Measurements from ENCODE around the gene CBX2.

Gene CBX2

DNA sequence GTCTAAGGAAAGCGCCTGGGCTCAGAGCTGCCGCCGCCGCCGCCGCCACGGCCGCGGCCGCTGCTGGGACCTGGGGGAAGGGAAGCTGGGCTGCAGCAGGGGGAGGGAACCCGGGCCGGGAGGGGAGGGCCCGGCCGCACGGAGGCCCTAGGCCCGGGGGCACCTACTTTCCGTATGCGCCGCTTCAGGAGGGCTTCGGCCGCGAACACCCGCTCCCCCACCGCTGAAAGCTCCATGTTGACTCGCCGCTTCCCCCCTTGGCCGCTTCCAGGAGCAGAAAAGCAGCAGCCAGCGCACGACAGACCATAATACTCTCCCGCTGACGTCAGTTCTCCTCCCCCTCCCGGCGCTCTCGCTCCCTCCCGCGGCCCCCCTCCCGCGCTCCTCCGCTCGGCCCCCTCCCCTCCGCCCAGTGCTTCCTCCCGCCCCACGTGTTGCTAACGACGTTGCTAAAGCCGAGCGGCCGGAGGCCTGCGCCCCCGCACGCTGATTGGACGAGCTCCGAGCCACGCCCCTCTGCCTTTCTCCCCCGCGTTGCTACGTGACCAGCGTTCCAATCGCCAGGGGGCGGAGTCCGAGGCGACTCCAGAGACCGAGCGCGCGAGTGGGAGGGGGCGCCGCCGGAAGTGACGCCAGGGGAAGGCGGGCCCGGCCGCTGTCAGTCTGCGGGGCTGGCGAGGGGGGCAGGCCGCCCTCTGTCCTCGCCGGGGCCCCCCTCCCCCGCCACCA is 19.0 kb downstream of the CBX2 start, which contains the start of gene CBX8:
Gene CBX8 (minus strand): TSS at position 315 of the 729 bp plus-strand sequence. CDS start 79 bp downstream, at position 236.
- H3K27ac ChIP-seq (ENCODE audit: low read length), result peak within 1 kb of the TSS; percentile 64
- H3K4me1 ChIP-seq (ENCODE audit: control insufficient read depth, insufficient read depth, low read length), result peaks cover 45% of the 10 kb centered on the region
- H3K36me3 ChIP-seq (ENCODE audit: control insufficient read depth in 2 of 2, insufficient read depth in 2 of 2, low read length in 2 of 2), result peaks cover 0 to 3% of the 10 kb centered on the region in 2 donors
- peak within 1 kb of the TSS; percentile 58 to 78 for H3K4me3 ChIP-seq (ENCODE audit: low read length in 2 of 2)
- H3K9ac ChIP-seq (ENCODE audit: low read length in 2 of 2), result peak within 1 kb of the TSS; percentile 35 to 76
- peaks cover 51 to 55% of the 10 kb centered on the region in 2 donors for H3K27me3 ChIP-seq (ENCODE audit: control insufficient read depth in 1 of 2, insufficient read depth in 2 of 2, low read length in 2 of 2)
- no peaks in the 10 kb centered on the region for H3K9me3 ChIP-seq (ENCODE audit: control insufficient read depth in 2 of 2, low read length in 2 of 2)

DNA sequence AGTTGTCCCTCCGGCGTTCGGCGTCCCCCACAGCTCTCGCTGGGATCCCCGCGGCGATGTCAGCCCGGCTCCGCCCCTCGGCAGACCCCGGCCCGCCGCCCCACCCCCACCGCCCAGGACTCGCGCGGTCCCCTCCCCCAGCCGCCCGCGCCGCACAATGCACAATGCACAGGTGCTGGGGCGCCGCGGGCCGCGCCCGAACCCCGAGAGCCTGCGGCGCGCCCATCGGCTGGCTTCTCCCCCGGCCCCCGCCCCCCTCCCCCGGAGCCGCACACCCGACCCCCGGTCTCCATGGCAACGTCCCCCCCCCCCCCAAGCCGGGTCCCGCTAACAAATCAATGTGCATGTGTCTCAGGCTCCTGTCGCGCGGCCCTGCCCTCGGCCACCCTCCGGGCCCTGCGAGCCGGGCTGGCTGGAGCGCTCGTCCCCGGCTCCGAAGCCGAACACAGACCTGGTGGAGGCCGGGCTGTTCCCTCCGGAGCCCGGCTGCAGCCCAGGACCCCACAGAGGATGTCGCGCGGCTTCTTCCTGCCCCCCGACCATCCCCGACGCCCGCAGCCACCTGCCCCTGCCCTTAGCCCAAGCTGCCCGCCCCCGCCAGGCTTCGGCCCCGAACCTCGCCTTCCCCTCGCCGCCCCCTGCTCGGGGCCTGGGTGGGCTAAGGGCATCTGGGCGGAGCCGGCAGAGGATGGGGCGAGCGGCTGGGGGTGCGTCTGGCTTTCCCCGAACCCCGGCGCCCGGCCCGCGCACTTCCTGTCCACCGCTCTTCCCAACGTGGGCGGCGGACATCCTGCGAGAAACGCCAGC is 19.7 kb downstream of the CBX2 start:
- Histone ChIP-seq H3K4me1 (ENCODE audit: control insufficient read depth, insufficient read depth, low read length) (peaks cover 47% of the 10 kb centered on the region), H3K9ac (ENCODE audit: low read length in 2 of 2) (no peak overlapping the region), H3K9me3 (ENCODE audit: control insufficient read depth in 2 of 2, low read length in 2 of 2) (no peaks in the 10 kb centered on the region), H3K27me3 (ENCODE audit: control insufficient read depth in 1 of 2, insufficient read depth in 2 of 2, low read length in 2 of 2) (peaks cover 53 to 57% of the 10 kb centered on the region in 2 donors), H3K36me3 (ENCODE audit: control insufficient read depth in 2 of 2, insufficient read depth in 2 of 2, low read length in 2 of 2) (peaks cover 0 to 3% of the 10 kb centered on the region in 2 donors), H3K27ac (ENCODE audit: low read length) (no peak overlapping the region), H3K4me3 (ENCODE audit: low read length in 2 of 2) (peak overlapping the region; percentile 43 to 59)

DNA sequence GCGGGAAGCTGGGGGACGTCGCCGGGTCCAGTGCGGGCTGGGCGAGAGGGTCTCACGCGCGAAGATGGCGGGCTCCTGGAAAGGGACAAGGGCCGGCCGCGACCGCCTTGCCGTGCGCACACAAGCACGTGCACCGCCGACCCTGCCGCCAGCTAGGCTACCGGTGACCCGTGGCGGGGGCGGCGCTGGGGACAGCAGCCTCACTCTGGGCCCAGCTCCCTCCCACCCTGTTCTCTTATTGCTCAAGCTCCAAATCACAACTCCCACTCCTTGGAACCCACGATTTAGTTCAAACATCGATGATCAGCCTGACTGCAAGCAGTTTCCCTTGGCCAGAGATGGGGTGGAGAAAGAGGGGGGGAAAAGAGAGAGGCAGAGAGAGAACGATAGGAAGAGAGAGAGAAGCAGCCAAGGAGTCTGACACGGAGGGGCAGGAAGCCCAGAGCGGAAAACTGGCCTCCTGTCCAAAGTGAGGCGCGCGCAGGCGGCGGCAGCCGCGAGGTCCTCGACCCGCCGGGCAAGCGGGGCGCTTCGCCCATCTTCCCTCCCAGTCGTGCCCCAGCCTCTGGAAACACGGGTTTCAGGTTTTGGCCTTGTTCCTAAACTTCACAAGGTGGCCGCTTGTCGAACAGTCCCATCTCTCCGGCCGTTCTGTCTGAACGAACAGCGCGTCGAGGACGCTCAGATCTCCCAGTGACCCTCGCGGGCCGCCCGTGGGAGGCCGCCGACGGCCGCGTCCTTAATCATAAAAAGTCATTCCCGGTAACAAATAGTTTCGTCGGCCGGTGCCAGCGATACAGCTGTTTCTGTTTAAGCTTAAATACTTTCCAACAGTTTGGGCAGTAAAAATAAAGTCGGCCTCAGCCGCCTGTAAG is 20.6 kb downstream of the CBX2 start:
- no peaks in the 10 kb centered on the region for H3K9me3 ChIP-seq (ENCODE audit: control insufficient read depth in 2 of 2, low read length in 2 of 2)
- no peak overlapping the region for H3K27ac ChIP-seq (ENCODE audit: low read length)
- peaks cover 57 to 59% of the 10 kb centered on the region in 2 donors for H3K27me3 ChIP-seq (ENCODE audit: control insufficient read depth in 1 of 2, insufficient read depth in 2 of 2, low read length in 2 of 2)
- H3K36me3 ChIP-seq (ENCODE audit: control insufficient read depth in 2 of 2, insufficient read depth in 2 of 2, low read length in 2 of 2), result peaks cover 0 to 3% of the 10 kb centered on the region in 2 donors
- no peak overlapping the region for H3K9ac ChIP-seq (ENCODE audit: low read length in 2 of 2)
- H3K4me1 ChIP-seq (ENCODE audit: control insufficient read depth, insufficient read depth, low read length), result peaks cover 44% of the 10 kb centered on the region
- H3K4me3 ChIP-seq (ENCODE audit: low read length in 2 of 2), result peak overlapping the region in 1 of 2 donors; percentile 35

DNA sequence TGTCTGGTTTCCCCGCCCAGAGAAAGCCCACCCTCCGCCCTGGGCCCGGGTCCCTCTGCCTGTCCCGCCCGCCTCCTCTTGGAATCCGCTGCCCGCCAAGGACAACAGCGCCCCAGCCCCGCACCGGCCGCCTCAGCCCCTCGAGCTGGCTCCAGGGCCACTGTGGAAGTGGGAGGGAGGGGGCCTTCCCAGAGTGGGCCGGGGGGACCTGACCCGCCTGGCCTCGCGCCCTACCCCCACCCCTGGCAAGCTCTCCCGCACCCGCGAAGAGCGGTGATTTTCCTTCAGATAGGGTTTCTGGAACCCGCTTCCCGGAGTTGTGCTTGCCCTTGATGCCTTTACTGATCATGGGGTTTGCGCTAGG is 21.2 kb downstream of the CBX2 start:
- H3K36me3 ChIP-seq (ENCODE audit: control insufficient read depth in 2 of 2, insufficient read depth in 2 of 2, low read length in 2 of 2), result peaks cover 0 to 3% of the 10 kb centered on the region in 2 donors
- H3K4me1 ChIP-seq (ENCODE audit: control insufficient read depth, insufficient read depth, low read length), result peaks cover 40% of the 10 kb centered on the region
- H3K27me3 ChIP-seq (ENCODE audit: control insufficient read depth in 1 of 2, insufficient read depth in 2 of 2, low read length in 2 of 2), result peaks cover 60 to 65% of the 10 kb centered on the region in 2 donors
- no peaks in the 10 kb centered on the region for H3K9me3 ChIP-seq (ENCODE audit: control insufficient read depth in 2 of 2, low read length in 2 of 2)
- H3K4me3 ChIP-seq (ENCODE audit: low read length in 2 of 2), result no peak overlapping the region
- no peak overlapping the region for H3K27ac ChIP-seq (ENCODE audit: low read length)
- H3K9ac ChIP-seq (ENCODE audit: low read length in 2 of 2), result no peak overlapping the region

DNA sequence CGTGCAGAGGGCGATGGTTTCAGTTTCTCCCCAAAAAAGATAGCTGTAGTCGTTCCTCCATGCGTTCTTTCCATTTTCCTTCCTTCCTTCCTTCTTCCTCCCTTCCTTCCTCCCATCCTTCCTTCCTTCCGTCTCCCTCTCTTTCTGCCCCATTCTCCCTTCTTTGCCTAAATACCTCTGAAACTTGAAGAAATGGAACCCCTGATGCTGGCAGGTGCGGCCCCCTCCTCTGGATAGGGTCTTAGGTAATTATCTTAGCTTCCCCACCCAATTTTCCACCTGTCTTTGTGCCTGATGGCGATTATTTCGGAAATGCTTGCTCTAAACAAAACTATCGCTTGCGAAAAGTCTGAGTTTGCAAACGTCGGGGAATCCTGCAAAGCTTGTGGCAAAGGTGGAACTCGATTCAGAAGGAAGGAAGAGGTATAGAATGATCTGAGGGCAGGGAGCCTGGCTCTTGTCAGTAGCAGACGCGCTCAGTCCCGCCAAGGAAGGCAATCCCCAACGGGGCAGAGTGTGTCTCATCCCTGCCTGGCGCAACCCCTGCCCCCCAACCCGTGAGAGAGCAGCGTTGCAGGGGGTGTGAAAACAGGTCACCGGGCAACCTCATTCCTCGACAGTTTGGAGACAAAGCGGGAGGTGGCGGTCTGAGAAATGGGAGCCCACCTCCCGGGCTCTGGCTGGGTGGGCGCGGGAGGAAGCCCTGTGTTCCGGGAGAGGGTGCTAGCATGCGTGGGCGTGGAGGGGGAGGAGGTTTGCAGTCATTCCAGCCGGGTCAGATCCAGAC is 21.8 kb downstream of the CBX2 start:
- H3K4me1 ChIP-seq (ENCODE audit: control insufficient read depth, insufficient read depth, low read length), result peaks cover 40% of the 10 kb centered on the region

DNA sequence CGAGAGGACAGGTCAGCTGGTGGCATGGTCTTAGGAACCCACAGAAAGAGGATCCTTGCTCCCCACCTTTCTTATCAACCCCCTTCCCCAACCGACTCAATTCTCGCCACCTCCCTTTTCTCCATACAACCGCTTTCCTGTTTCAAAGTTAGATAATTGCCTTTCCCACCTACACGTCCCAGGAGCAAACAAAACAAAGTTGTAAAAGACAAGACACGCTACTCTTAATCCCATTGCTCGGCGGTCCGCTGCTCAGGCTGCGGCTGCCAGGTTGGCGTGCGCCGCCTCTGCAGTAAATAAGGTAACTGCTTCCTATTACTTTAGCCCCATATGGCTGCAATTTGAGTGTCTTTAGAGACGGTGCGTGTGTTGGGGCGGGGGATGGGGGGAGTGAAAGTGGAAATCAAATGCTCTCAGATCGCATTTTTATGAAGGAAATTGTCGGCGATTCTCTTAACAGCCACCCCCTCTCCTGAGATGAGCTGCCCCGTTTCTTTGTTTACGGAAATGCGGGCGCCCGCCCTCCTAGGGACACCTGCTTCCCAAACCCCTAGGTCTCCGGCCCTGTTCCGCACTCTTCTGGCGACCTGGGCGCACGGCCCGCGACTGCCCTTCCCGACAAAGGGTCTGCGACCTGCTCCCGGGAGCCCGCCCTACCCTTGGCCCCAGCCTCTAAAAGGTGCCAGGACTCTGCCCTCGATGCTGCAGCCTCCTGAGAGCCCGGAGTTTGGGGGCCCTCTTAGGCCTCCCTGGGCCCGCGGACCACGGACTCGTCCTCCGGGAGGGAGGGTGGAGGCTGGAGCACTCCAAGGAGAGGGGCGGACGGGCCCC is 22.6 kb downstream of the CBX2 start:
- peaks cover 73 to 79% of the 10 kb centered on the region in 2 donors for H3K27me3 ChIP-seq (ENCODE audit: control insufficient read depth in 1 of 2, insufficient read depth in 2 of 2, low read length in 2 of 2)
- no peak overlapping the region for H3K4me3 ChIP-seq (ENCODE audit: low read length in 2 of 2)
- no peaks in the 10 kb centered on the region for H3K9me3 ChIP-seq (ENCODE audit: control insufficient read depth in 2 of 2, low read length in 2 of 2)
- H3K4me1 ChIP-seq (ENCODE audit: control insufficient read depth, insufficient read depth, low read length), result peaks cover 37% of the 10 kb centered on the region
- no peak overlapping the region for H3K27ac ChIP-seq (ENCODE audit: low read length)
- H3K36me3 ChIP-seq (ENCODE audit: control insufficient read depth in 2 of 2, insufficient read depth in 2 of 2, low read length in 2 of 2), result no peaks in the 10 kb centered on the region
- no peak overlapping the region for H3K9ac ChIP-seq (ENCODE audit: low read length in 2 of 2)

More for the DNA sequence above, 21.8 kb downstream of the CBX2 start:
- Histone ChIP-seq H3K4me3 (ENCODE audit: low read length in 2 of 2) (no peak overlapping the region), H3K36me3 (ENCODE audit: control insufficient read depth in 2 of 2, insufficient read depth in 2 of 2, low read length in 2 of 2) (no peaks in the 10 kb centered on the region), H3K9ac (ENCODE audit: low read length in 2 of 2) (no peak overlapping the region), H3K9me3 (ENCODE audit: control insufficient read depth in 2 of 2, low read length in 2 of 2) (no peaks in the 10 kb centered on the region), H3K27me3 (ENCODE audit: control insufficient read depth in 1 of 2, insufficient read depth in 2 of 2, low read length in 2 of 2) (peaks cover 65 to 70% of the 10 kb centered on the region in 2 donors), H3K27ac (ENCODE audit: low read length) (no peak overlapping the region)

DNA sequence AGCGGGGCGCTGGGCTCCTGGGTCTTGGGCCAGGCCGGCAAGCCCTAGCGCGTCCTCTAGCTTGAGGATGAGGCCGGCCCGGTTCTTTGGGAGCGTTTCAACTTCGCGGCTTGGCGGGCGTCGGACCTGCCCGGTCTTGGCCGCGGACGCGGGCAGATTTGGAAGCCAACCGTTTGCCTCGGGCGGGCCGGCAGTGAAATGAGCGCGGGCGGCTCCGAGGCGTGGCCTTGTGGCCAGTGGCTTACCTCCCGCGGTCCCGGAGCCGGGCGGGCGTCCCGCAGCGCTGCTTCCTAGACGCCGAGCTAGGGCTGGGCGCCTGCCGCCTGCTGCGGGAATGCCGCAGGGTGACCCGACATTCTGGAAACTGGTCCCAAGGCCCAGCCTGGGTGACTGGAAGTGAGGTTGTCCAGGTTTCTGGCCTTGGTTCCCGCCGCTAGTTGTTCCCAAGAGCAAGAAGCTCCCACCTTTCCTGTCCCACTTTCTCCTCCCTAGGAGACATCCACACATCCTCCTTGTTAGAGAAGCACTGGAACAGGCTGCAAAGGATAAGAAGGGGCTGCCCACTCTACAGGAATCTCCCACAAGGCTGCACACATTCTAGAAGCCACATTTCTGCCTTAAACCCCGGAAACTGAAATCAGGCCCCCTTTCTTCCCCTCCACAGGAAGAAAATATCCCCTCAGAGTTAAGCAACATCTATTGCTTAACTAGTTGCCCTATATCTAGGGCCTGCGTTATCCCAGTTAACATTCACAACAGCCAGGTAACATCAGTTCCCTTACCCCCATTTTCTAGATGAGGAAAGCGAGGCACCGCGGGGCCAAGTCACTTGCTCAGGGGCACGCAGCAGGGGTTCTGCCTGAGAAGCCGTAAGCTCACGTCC is 23.4 kb downstream of the CBX2 start:
- H3K27me3 ChIP-seq (ENCODE audit: control insufficient read depth in 1 of 2, insufficient read depth in 2 of 2, low read length in 2 of 2), result peaks cover 82 to 87% of the 10 kb centered on the region in 2 donors
- no peak overlapping the region for H3K27ac ChIP-seq (ENCODE audit: low read length)
- H3K36me3 ChIP-seq (ENCODE audit: control insufficient read depth in 2 of 2, insufficient read depth in 2 of 2, low read length in 2 of 2), result no peaks in the 10 kb centered on the region
- no peak overlapping the region for H3K9ac ChIP-seq (ENCODE audit: low read length in 2 of 2)
- H3K4me1 ChIP-seq (ENCODE audit: control insufficient read depth, insufficient read depth, low read length), result peaks cover 30% of the 10 kb centered on the region
- H3K4me3 ChIP-seq (ENCODE audit: low read length in 2 of 2), result no peak overlapping the region
- no peaks in the 10 kb centered on the region for H3K9me3 ChIP-seq (ENCODE audit: control insufficient read depth in 2 of 2, low read length in 2 of 2)

DNA sequence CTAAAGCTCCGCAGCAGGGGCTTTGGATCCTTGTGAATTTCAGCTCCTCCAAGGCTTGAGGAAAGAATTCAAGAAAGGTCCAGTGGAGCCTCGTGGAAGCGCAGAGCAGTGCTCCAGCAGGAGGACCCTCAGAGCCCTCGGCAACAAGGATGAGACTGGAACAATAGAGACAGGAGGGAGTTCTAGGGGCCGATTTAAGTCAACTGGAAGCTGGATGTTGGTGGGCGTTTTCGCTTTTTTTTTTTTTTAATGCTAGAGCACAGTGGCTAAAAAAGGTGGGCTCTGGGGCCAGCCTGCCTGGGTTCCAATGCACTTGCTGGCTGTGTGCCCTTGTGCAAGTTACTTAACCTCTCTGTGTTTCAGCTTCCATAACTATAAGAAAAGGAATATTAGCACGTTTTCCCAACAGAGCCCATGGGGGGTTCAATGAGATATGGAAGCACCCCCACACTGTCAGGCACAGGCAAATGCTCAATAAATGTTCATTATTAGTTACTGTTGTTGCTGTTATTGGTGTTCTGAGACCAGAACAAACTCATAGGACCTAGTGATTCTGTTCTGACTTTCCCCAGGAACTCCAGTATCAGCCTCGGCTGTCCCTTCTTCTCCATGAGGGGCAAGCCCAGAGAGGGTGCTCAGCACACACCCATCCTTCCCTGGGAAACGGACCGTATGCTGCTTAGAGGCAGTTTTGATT is 24.2 kb downstream of the CBX2 start:
- H3K4me3 ChIP-seq (ENCODE audit: low read length in 2 of 2), result no peak overlapping the region
- no peaks in the 10 kb centered on the region for H3K36me3 ChIP-seq (ENCODE audit: control insufficient read depth in 2 of 2, insufficient read depth in 2 of 2, low read length in 2 of 2)
- H3K27me3 ChIP-seq (ENCODE audit: control insufficient read depth in 1 of 2, insufficient read depth in 2 of 2, low read length in 2 of 2), result peaks cover 90 to 94% of the 10 kb centered on the region in 2 donors
- H3K4me1 ChIP-seq (ENCODE audit: control insufficient read depth, insufficient read depth, low read length), result peaks cover 28% of the 10 kb centered on the region
- H3K9me3 ChIP-seq (ENCODE audit: control insufficient read depth in 2 of 2, low read length in 2 of 2), result no peaks in the 10 kb centered on the region
- H3K27ac ChIP-seq (ENCODE audit: low read length), result no peak overlapping the region
- H3K9ac ChIP-seq (ENCODE audit: low read length in 2 of 2), result no peak overlapping the region

Data from stomach smooth muscle (tissue), 2 donors.